Breast epithelium (tissue), 3 donors: ENCODE data around the gene ATP6V1B1.

Source experiments
- CTCF ChIP-seq, 3 donors: fragments of 450-650 bp; IDR thresholded peaks; one replicate each; pipeline ENCODE4 v1.5.1; 2016 to 2017; ENCODE audit warnings: antibody characterized with exemption in 3 of 3, mild to moderate bottlenecking in 3 of 3, moderate library complexity in 3 of 3
- POLR2A ChIP-seq: fragments of 450-650 bp; IDR thresholded peaks from one replicate; pipeline ENCODE4 v1.6.1; 2016; ENCODE audit warnings: antibody characterized with exemption, mild to moderate bottlenecking, moderate library complexity
- POLR2AphosphoS5 ChIP-seq, 3 donors: sonication (generic); formaldehyde crosslinking; IDR thresholded peaks; one replicate each; pipeline ENCODE4 v1.6.1; 2017; ENCODE audit warnings: antibody characterized with exemption in 3 of 3

- TF ChIP-seq CTCF (IDR thresholded peaks at IDR 0.05) (no peak), POLR2AphosphoS5 (IDR thresholded peaks at IDR 0.05) (no peak), POLR2A (no peak)
Measured at GRCh38 chr2:70975237-70975636, 39.5 kb downstream of the ATP6V1B1 start.
